ENCODE results near the gene BCL10. TPM values are rescaled to one million over a fixed set of nuclear protein-coding genes. Genes with fewer than 3 reads are reported as not detected.

BCL10 gene
- total RNA-seq, 1 donor from 2014 or later: 36.4 TPM

- Histone ChIP-seq H2AFZ (ENCODE audit: low read depth, low read length) (peak overlapping the region; percentile 42), H3K79me2 (ENCODE audit: insufficient read depth, low read length) (peaks cover 17% of the 10 kb centered on the region), H3K4me3 (ENCODE audit: insufficient read depth, low read depth, low read length) (peak overlapping the region; percentile 36), H4K20me1 (ENCODE audit: insufficient read depth, low read length) (peaks cover 9% of the 10 kb centered on the region), H3K27ac (ENCODE audit: low read depth, low read length) (peak overlapping the region; percentile 72), H3K27me3 (ENCODE audit: insufficient read depth, low read length) (no peaks in the 10 kb centered on the region), H3K9ac (ENCODE audit: low read length) (peak overlapping the region; percentile 63), H3K4me2 (ENCODE audit: low read length) (peak overlapping the region; percentile 82), H3K36me3 (ENCODE audit: insufficient read depth, low read length) (no peaks in the 10 kb centered on the region), H3K9me3 (ENCODE audit: insufficient read depth, low read depth, low read length) (no peaks in the 10 kb centered on the region), H3K4me1 (ENCODE audit: insufficient read depth, low read length) (peaks cover 23% of the 10 kb centered on the region)
- H3K27ac Mint-ChIP-seq (ENCODE audit: unreplicated experiment): peak overlapping the region; percentile 42
- H3K36me3 Mint-ChIP-seq (ENCODE audit: low read depth, unreplicated experiment): no peaks in the 10 kb centered on the region
- DNase-seq (ENCODE audit: low read depth) (no peak), FAIRE-seq (no peak)
- peaks cover 15% of the 10 kb centered on the region for H3K4me1 Mint-ChIP-seq (ENCODE audit: low read depth, unreplicated experiment)
- no peaks in the 10 kb centered on the region for H3K27me3 Mint-ChIP-seq (ENCODE audit: low read depth, unreplicated experiment)
- H3K4me3 Mint-ChIP-seq (ENCODE audit: unreplicated experiment): no peak overlapping the region
- no peak for TF ChIP-seq CTCF (IDR thresholded peaks at IDR 0.05; ENCODE audit: insufficient read depth, low read depth, low read length)
- TF ChIP-seq EZH2 (IDR thresholded peaks at IDR 0.05; ENCODE audit: insufficient read depth, low read length): no peak
- peaks cover 2% of the 10 kb centered on the region for H3K9me3 Mint-ChIP-seq (ENCODE audit: unreplicated experiment)
These were observed 3.1 kb upstream of the BCL10 start for GRCh38 chr1:85279458-85280080.

DNA sequence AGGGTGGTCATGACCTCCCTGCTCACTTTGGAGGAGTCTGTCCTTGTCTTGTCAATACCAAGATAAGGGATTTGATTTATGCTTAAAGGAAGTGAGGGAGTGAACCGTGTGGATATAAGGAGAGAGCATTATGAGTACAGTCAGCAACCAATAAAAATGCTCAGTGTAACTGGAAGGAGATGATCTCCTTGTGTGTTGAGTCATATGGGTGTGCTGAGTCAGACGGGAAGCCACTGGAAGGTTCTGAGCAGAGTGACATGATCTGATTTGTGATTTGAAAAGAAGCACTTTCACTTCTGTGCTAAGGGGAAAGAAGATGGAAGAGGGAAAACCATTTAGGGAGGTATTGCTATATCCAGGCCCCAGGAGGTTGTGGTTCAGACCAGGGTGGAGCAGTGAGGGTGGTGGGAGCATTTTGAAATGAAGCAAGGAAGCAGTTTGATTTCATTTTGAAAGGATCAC is 2.5 kb upstream of the BCL10 start:
- Mint-ChIP-seq H3K4me1 (ENCODE audit: low read depth, unreplicated experiment) (peaks cover 20% of the 10 kb centered on the region), H3K27ac (ENCODE audit: unreplicated experiment) (peak overlapping the region; percentile 42), H3K27me3 (ENCODE audit: low read depth, unreplicated experiment) (no peaks in the 10 kb centered on the region), H3K4me3 (ENCODE audit: unreplicated experiment) (peak overlapping the region; percentile 10), H3K9me3 (ENCODE audit: unreplicated experiment) (peaks cover 2% of the 10 kb centered on the region), H3K36me3 (ENCODE audit: low read depth, unreplicated experiment) (no peaks in the 10 kb centered on the region)
- Histone ChIP-seq H3K4me1 (ENCODE audit: insufficient read depth, low read length) (peaks cover 29% of the 10 kb centered on the region), H3K36me3 (ENCODE audit: insufficient read depth, low read length) (no peaks in the 10 kb centered on the region), H3K27ac (ENCODE audit: low read depth, low read length) (peak overlapping the region; percentile 72), H3K9ac (ENCODE audit: low read length) (peak overlapping the region; percentile 63), H4K20me1 (ENCODE audit: insufficient read depth, low read length) (peaks cover 15% of the 10 kb centered on the region), H3K4me2 (ENCODE audit: low read length) (peak overlapping the region; percentile 82), H3K9me3 (ENCODE audit: insufficient read depth, low read depth, low read length) (no peaks in the 10 kb centered on the region), H2AFZ (ENCODE audit: low read depth, low read length) (peak overlapping the region; percentile 42), H3K79me2 (ENCODE audit: insufficient read depth, low read length) (peaks cover 24% of the 10 kb centered on the region), H3K27me3 (ENCODE audit: insufficient read depth, low read length) (no peaks in the 10 kb centered on the region), H3K4me3 (ENCODE audit: insufficient read depth, low read depth, low read length) (peak overlapping the region; percentile 36)
- FAIRE-seq (peak; percentile 90), DNase-seq (ENCODE audit: low read depth) (peak; percentile 94)
- TF ChIP-seq EZH2 (IDR thresholded peaks at IDR 0.05; ENCODE audit: insufficient read depth, low read length) (no peak), CTCF (IDR thresholded peaks at IDR 0.05; ENCODE audit: insufficient read depth, low read depth, low read length) (no peak)

DNA sequence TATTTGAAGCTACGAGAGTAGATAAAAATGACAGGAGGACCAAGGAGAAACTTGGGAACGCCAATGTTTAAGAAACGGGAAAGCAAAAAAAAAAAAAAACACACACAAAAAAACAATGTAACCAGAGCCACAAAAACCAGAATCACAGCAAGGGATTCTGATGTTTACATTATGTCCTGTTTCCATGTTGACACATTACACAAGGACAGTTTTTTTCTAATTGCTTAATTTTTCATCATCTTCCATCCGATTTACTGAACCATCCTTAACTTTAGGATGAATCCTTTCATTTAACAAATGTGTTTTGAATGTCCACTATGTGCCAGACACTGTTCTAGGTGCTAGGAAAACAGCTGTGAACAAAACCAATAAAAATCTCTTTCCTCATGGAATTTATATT is 1.4 kb upstream of the BCL10 start:
- H3K27ac Mint-ChIP-seq (ENCODE audit: unreplicated experiment): peak overlapping the region; percentile 13
- H3K9ac ChIP-seq (ENCODE audit: low read length): no peak overlapping the region
- H3K4me1 ChIP-seq (ENCODE audit: insufficient read depth, low read length): peaks cover 30% of the 10 kb centered on the region
- H4K20me1 ChIP-seq (ENCODE audit: insufficient read depth, low read length): peaks cover 26% of the 10 kb centered on the region
- H3K9me3 Mint-ChIP-seq (ENCODE audit: unreplicated experiment): peaks cover 2% of the 10 kb centered on the region
- H3K4me2 ChIP-seq (ENCODE audit: low read length): no peak overlapping the region
- DNase-seq (ENCODE audit: low read depth) (no peak), FAIRE-seq (no peak)
- peaks cover 35% of the 10 kb centered on the region for H3K79me2 ChIP-seq (ENCODE audit: insufficient read depth, low read length)
- H3K36me3 ChIP-seq (ENCODE audit: insufficient read depth, low read length): no peaks in the 10 kb centered on the region
- H3K4me1 Mint-ChIP-seq (ENCODE audit: low read depth, unreplicated experiment): peaks cover 31% of the 10 kb centered on the region
- peaks cover 3% of the 10 kb centered on the region for H3K36me3 Mint-ChIP-seq (ENCODE audit: low read depth, unreplicated experiment)
- H3K4me3 ChIP-seq (ENCODE audit: insufficient read depth, low read depth, low read length): no peak overlapping the region
- H3K27me3 ChIP-seq (ENCODE audit: insufficient read depth, low read length): no peaks in the 10 kb centered on the region
- H3K27me3 Mint-ChIP-seq (ENCODE audit: low read depth, unreplicated experiment): no peaks in the 10 kb centered on the region
- TF ChIP-seq CTCF (IDR thresholded peaks at IDR 0.05; ENCODE audit: insufficient read depth, low read depth, low read length) (no peak), EZH2 (IDR thresholded peaks at IDR 0.05; ENCODE audit: insufficient read depth, low read length) (no peak)
- no peak overlapping the region for H3K4me3 Mint-ChIP-seq (ENCODE audit: unreplicated experiment)
- no peak overlapping the region for H2AFZ ChIP-seq (ENCODE audit: low read depth, low read length)
- H3K9me3 ChIP-seq (ENCODE audit: insufficient read depth, low read depth, low read length): no peaks in the 10 kb centered on the region
- no peak overlapping the region for H3K27ac ChIP-seq (ENCODE audit: low read depth, low read length)

All from astrocyte (in vitro differentiated cells and primary cell).